Pancreas (tissue), 10 donors: ENCODE data around the gene SETBP1. TPM values are rescaled to one million over a fixed set of nuclear protein-coding genes. Genes with fewer than 3 reads are reported as not detected.
A peak's percentile ranks its signal among the peaks of the same experiment; 100 is the strongest.

Source experiments
- ATAC-seq, 4 donors: fragments of 200-7000 bp; cut with Tn5 transposase; one replicate each; pipeline versions ENCODE4 v1.8.0 to v1.9.1; 2020; ENCODE audit warnings: mild to moderate bottlenecking in 4 of 4, moderate library complexity in 4 of 4
- DNase-seq, 6 donors: peaks; one replicate each; pipeline ENCODE4 v3.0.0-alpha.2; 2020
- FAIRE-seq: peaks from 2 replicates; lab custom pipeline; 2012; peaks lifted over from hg19 to GRCh38; lab: Jason Lieb, UNC
- H3K27ac ChIP-seq, 4 donors: fragments of 200-600 bp; sonication (generic); 1 replicate in 3 of 4; 2 replicates in 1 of 4; pipeline versions ENCODE4 v1.5.0 to v1.8.0; 2020
- H3K27me3 ChIP-seq, 4 donors: fragments of 200-600 bp; one replicate each; pipeline ENCODE4 v1.8.0; 2021
- H3K36me3 ChIP-seq, 3 donors: fragments of 200-600 bp; sonication (generic) in 1 of 3; one replicate each; pipeline versions ENCODE4 v1.5.0 to v1.8.0; 2020 to 2021
- H3K4me1 ChIP-seq, 3 donors: fragments of 200-600 bp; one replicate each; pipeline ENCODE4 v1.8.0; 2021
- H3K4me3 ChIP-seq, 4 donors: fragments of 200-600 bp; sonication (generic) in 2 of 4; one replicate each; pipeline versions ENCODE4 v1.5.0 to v1.8.0; 2020 to 2021
- H3K9me3 ChIP-seq, 4 donors: fragments of 200-600 bp; one replicate each; pipeline ENCODE4 v1.8.0; 2021
- WGBS, 2 donors: extraction: QIAGEN DNeasy Blood & Tissue Kit; methylation state at CpG; one replicate each; pipeline ENCODE4 v1.1.7; 2013; 5-methylcytosine and 5-hydroxymethylcytosine counted together
- intact Hi-C, 3 donors: fragments of 100-400 bp; cut with DNase I; formaldehyde crosslinking; loops; one replicate each; pipeline versions ENCODE4 v1.11.1 to v1.14.2; 2022
- polyA plus RNA-seq, 2 donors: library from polyadenylated mRNA; stranded (reverse); fragments of 200-250 nt; gene quantifications; one replicate each; pipeline ENCODE4 v1.2.3, GENCODE V29; 2013
- total RNA-seq, 6 donors: library from RNA; stranded (reverse); fragmentation: NEBNext Ultra II Directional in 4 of 6; extraction: Animal tissue kit (Norgen Biotek cat#: 25700) in 4 of 6; gene quantifications; one replicate each; pipeline versions ENCODE4 v1.2.1 to v1.2.4, GENCODE V29; 2021 to 2023
- TF ChIP-seq, protein P1 (sequence below), 4 donors: fragments of 200-600 bp; sonication (generic) in 3 of 4; IDR thresholded peaks; one replicate each; pipeline versions ENCODE4 v1.5.0 to v1.8.0; 2021; ENCODE audit warnings: antibody characterized with exemption in 4 of 4
- donor health status: healthy with polysubstance abuse.
- donor health status: DM: no; HTN: no; CAD: no; lungs with moderate emphysema.
- donor health status: DM: no; HTN: no; CAD: no.
- donor health status: control.
- donor health status: control.
- donor health status: Bipolar disorder and iron deficiency.
- donor health status: DM: yes; HTN: yes; CAD: no.
- donor health status: DM: no; HTN: no; CAD: no.
- donor health status: DM: no; HTN: no; CAD: no.
- donor health status: DM: yes; HTN: yes; CAD: no.

Gene SETBP1
- total and polyA plus RNA-seq, 8 donors: 3.9 to 24.0 (median 18.1) TPM

DNA sequence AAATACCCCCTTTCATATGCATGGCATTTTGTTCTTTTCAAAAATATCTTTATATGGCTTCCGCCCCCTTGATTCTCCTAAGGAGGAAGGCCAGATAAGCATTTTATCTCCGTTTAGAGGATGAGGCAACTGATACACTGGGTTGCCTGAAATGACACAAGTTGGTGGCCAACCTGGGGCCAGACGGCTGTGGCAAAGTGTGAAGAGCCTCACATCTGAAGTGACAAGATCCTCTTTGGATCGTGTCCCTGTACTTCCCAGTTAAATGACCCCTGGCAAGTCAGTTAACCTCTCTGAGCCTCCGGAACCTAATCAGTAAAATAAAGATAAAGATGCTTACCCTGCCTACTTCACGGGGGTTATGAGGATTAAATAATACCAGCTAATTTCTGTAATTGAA is 4.6 kb downstream of the SETBP1 start:
- Histone ChIP-seq H3K4me1 (peaks cover 4 to 36% (median 19%) of the 10 kb centered on the region in 3 donors), H3K4me3 (no peak overlapping the region), H3K27me3 (no peaks in the 10 kb centered on the region), H3K36me3 (no peaks in the 10 kb centered on the region), H3K27ac (peak overlapping the region in 1 of 4 donors; percentile 4), H3K9me3 (no peaks in the 10 kb centered on the region)
- no peak for ATAC-seq
- WGBS, 2 donors: 38 to 40% methylated on average over 6 of the region's 6 CpGs
- TF ChIP-seq, protein P1, sequence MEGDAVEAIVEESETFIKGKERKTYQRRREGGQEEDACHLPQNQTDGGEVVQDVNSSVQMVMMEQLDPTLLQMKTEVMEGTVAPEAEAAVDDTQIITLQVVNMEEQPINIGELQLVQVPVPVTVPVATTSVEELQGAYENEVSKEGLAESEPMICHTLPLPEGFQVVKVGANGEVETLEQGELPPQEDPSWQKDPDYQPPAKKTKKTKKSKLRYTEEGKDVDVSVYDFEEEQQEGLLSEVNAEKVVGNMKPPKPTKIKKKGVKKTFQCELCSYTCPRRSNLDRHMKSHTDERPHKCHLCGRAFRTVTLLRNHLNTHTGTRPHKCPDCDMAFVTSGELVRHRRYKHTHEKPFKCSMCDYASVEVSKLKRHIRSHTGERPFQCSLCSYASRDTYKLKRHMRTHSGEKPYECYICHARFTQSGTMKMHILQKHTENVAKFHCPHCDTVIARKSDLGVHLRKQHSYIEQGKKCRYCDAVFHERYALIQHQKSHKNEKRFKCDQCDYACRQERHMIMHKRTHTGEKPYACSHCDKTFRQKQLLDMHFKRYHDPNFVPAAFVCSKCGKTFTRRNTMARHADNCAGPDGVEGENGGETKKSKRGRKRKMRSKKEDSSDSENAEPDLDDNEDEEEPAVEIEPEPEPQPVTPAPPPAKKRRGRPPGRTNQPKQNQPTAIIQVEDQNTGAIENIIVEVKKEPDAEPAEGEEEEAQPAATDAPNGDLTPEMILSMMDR (IDR thresholded peaks at IDR 0.05): no peak
- DNase-seq: no peak
- no peak for FAIRE-seq
- intact Hi-C loops: loop anchor here in 2 of 3 donors (10.0 kb wide), 3 partner anchors 50 to 200 kb away; no protein-coding TSS in a partner anchor

GRCh38 chr18:44686156-44686555 is 5.5 kb downstream of the SETBP1 start:
- Histone ChIP-seq H3K9me3 (no peaks in the 10 kb centered on the region), H3K4me1 (peaks cover 4 to 43% (median 25%) of the 10 kb centered on the region in 3 donors), H3K27ac (no peak overlapping the region), H3K4me3 (no peak overlapping the region), H3K27me3 (no peaks in the 10 kb centered on the region), H3K36me3 (no peaks in the 10 kb centered on the region)
- DNase-seq (no peak), FAIRE-seq (no peak), ATAC-seq (no peak)
- WGBS, 2 donors: 40 to 56% methylated on average over 1 of the region's 1 CpG
- TF ChIP-seq, protein P1 (IDR thresholded peaks at IDR 0.05): no peak
- intact Hi-C loops: loop anchor here in 2 of 3 donors (10.0 kb wide), 3 partner anchors 49 to 199 kb away; no protein-coding TSS in a partner anchor

GRCh38 chr18:44687421-44687820 is 6.7 kb downstream of the SETBP1 start:
- Histone ChIP-seq H3K27ac (no peak overlapping the region), H3K27me3 (no peaks in the 10 kb centered on the region), H3K36me3 (no peaks in the 10 kb centered on the region), H3K4me3 (no peak overlapping the region), H3K4me1 (peaks cover 11 to 52% (median 37%) of the 10 kb centered on the region in 3 donors), H3K9me3 (no peaks in the 10 kb centered on the region)
- DNase-seq (no peak), FAIRE-seq (no peak), ATAC-seq (no peak)
- intact Hi-C loops: loop anchor here in 2 of 3 donors (10.0 kb wide), 3 partner anchors 47 to 197 kb away; no protein-coding TSS in a partner anchor
- TF ChIP-seq, protein P1 (IDR thresholded peaks at IDR 0.05): no peak

DNA sequence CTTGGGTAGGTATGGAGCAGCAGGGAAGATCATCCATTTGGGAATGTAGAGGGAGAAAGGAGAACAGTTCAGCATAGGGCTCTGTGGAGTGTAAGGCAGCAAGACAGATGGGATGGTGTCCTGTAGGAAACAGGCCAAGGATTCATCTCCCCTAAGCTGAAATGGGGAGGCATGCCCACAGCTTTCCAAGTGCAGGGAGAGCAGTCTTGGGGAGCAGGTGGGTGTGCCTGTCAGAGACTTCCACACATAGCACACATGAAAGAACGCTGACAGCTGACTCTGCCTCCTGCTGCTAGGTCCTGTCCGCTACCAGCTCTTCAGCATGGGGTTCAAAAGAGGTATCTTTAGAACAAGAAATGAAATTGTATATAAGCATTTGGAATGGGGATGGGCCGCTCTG is 9.0 kb downstream of the SETBP1 start:
- 94 to 97% methylated on average over 3 of the region's 3 CpGs for WGBS, 2 donors
- no peaks in the 10 kb centered on the region for H3K9me3 ChIP-seq
- TF ChIP-seq, protein P1 (IDR thresholded peaks at IDR 0.05): no peak
- FAIRE-seq (no peak), DNase-seq (no peak), ATAC-seq (no peak)
- intact Hi-C loops: loop anchor here in 2 of 3 donors (10.0 kb wide), 3 partner anchors 45 to 195 kb away; no protein-coding TSS in a partner anchor
- H3K4me3 ChIP-seq: no peak overlapping the region
- no peak overlapping the region for H3K27ac ChIP-seq
- H3K4me1 ChIP-seq: peaks cover 8 to 33% (median 24%) of the 10 kb centered on the region in 3 donors
- no peaks in the 10 kb centered on the region for H3K27me3 ChIP-seq
- H3K36me3 ChIP-seq: no peaks in the 10 kb centered on the region
